Endothelial cell of umbilical vein (primary cell): Measurements from ENCODE around the gene C11orf21. TPM values are rescaled to one million over a fixed set of nuclear protein-coding genes. Genes with fewer than 3 reads are reported as not detected.

Experiments used
- BruUV-seq: library from RNA; stranded (reverse); fragments of 400-500 nt; replicated peaks from 2 replicates; lab custom pipeline; 2021; lab: Mats Ljungman, UMichigan
- CTCF ChIA-PET: fragments of 300-600, 350-600 bp; sonication (Branson Sonifier 250); formaldehyde crosslinking; loops from one replicate; lab custom pipeline; 2021; ENCODE audit warnings: antibody characterized with exemption, inconsistent platforms; lab: Charles Lee
- POLR2A ChIA-PET: fragments of 300-600, 350-600 bp; sonication (Branson Sonifier 250); formaldehyde crosslinking; loops from one replicate; lab custom pipeline; 2021; ENCODE audit warnings: antibody characterized with exemption, inconsistent platforms; lab: Charles Lee
- DNase-seq: peaks from one replicate; pipeline ENCODE4 v3.0.0-alpha.2; 2011; ENCODE audit warnings: low read depth, low spot score
- FAIRE-seq: peaks from 2 replicates; lab custom pipeline; 2011; peaks lifted over from hg19 to GRCh38; lab: Jason Lieb, UNC
- H2AFZ ChIP-seq: 2 replicates; pipeline ENCODE4 v1.6.0; 2012; ENCODE audit warnings: low read depth, low read length, control low read depth, inconsistent platforms
- H3K27ac ChIP-seq: 2 replicates; pipeline ENCODE4 v1.5.1; 2011; ENCODE audit warnings: low read depth, mild to moderate bottlenecking, control low read depth, low read length, moderate library complexity; ENCODE audit not compliant: insufficient read depth
- H3K27me3 ChIP-seq, 2 experiments: 2 replicates each; pipeline versions ENCODE4 v1.6.0 to v1.6.1; 2011; ENCODE audit warnings: low read length in 2 of 2, mixed read lengths in 1 of 2; ENCODE audit not compliant: control insufficient read depth in 2 of 2, insufficient read depth in 2 of 2
- H3K36me3 ChIP-seq, 2 experiments: 2 replicates in 1 of 2; 3 replicates in 1 of 2; pipeline ENCODE4 v1.5.1; 2011; ENCODE audit warnings: low read length in 2 of 2, mild to moderate bottlenecking in 1 of 2, moderate library complexity in 1 of 2; ENCODE audit not compliant: control insufficient read depth in 2 of 2, insufficient read depth in 2 of 2; ENCODE audit errors: extremely low read depth in 1 of 2
- H3K4me1 ChIP-seq: 3 replicates; pipeline ENCODE4 v1.5.1; 2011; ENCODE audit warnings: mild to moderate bottlenecking, low read length; ENCODE audit not compliant: control insufficient read depth, insufficient read depth; ENCODE audit errors: extremely low read depth
- H3K4me2 ChIP-seq: 2 replicates; pipeline ENCODE4 v1.6.1; 2011; ENCODE audit warnings: low read length, control low read depth, mixed read lengths; ENCODE audit not compliant: insufficient read depth
- H3K4me3 ChIP-seq, 3 experiments: fragments of 200-600 bp in 1 of 3; sonication (generic), shearing (Covaris generic) in 1 of 3; replicated peaks in 1 of 3; 2 replicates each; pipeline ENCODE4 v1.5.1; 2011 to 2016; ENCODE audit warnings: control low read depth in 3 of 3, low read length in 3 of 3, mild to moderate bottlenecking in 2 of 3, inconsistent platforms in 1 of 3, low read depth in 1 of 3, moderate library complexity in 1 of 3; ENCODE audit not compliant: insufficient read depth in 1 of 3
- H3K79me2 ChIP-seq: 2 replicates; pipeline ENCODE4 v1.6.0; 2012; ENCODE audit warnings: low read length, inconsistent platforms; ENCODE audit not compliant: control insufficient read depth, insufficient read depth
- H3K9ac ChIP-seq: replicated peaks from 2 replicates; pipeline ENCODE3; 2011; ENCODE audit warnings: low read length, control low read depth; ENCODE audit not compliant: insufficient read depth; ENCODE audit errors: extremely low read depth
- H3K9me1 ChIP-seq: replicated peaks from 3 replicates; pipeline ENCODE4 v1.6.0; 2011; ENCODE audit warnings: mild to moderate bottlenecking, low read length; ENCODE audit not compliant: control insufficient read depth, insufficient read depth; ENCODE audit errors: extremely low read depth
- H3K9me3 ChIP-seq: replicated peaks from 2 replicates; pipeline ENCODE4 v1.5.1; 2012; ENCODE audit warnings: low read length, inconsistent platforms; ENCODE audit not compliant: control insufficient read depth, insufficient read depth
- H4K20me1 ChIP-seq: replicated peaks from 2 replicates; pipeline ENCODE3; 2011; ENCODE audit warnings: mild to moderate bottlenecking, low read length; ENCODE audit not compliant: control insufficient read depth, insufficient read depth; ENCODE audit errors: extremely low read depth
- CTCF ChIP-seq, 2 donors: IDR thresholded peaks; 1 replicate in 1 of 2; 2 replicates in 1 of 2; pipeline ENCODE4 v1.5.1; 2011; ENCODE audit warnings: low read length in 2 of 2, mild to moderate bottlenecking in 2 of 2, moderate library complexity in 2 of 2, control low read depth in 1 of 2, inconsistent platforms in 1 of 2, low read depth in 1 of 2; ENCODE audit not compliant: insufficient read depth in 1 of 2; ENCODE audit errors: extremely low read depth in 1 of 2
- EZH2 ChIP-seq: IDR thresholded peaks from 2 replicates; pipeline ENCODE4 v1.6.1; 2012; ENCODE audit warnings: borderline replicate concordance, low read depth, mild to moderate bottlenecking, moderate library complexity, low read length, inconsistent platforms; ENCODE audit not compliant: severe bottlenecking
- FOS ChIP-seq: IDR thresholded peaks from 2 replicates; pipeline ENCODE4 v1.6.1; 2011; ENCODE audit warnings: mild to moderate bottlenecking, low read length, moderate library complexity, borderline replicate concordance; ENCODE audit not compliant: insufficient read depth
- GATA2 ChIP-seq: IDR thresholded peaks from 2 replicates; pipeline ENCODE4 v1.7.0; 2011; ENCODE audit warnings: low read depth, mild to moderate bottlenecking, moderate library complexity, mixed read lengths, low read length; ENCODE audit not compliant: insufficient read length, insufficient read depth
- JUN ChIP-seq: IDR thresholded peaks from 2 replicates; pipeline ENCODE4 v1.6.1; 2011; ENCODE audit warnings: borderline replicate concordance, low read depth; ENCODE audit not compliant: insufficient read length, insufficient read depth
- MAX ChIP-seq: IDR thresholded peaks from 2 replicates; pipeline ENCODE4 v1.6.1; 2011; ENCODE audit not compliant: insufficient read depth, insufficient read length
- MYC ChIP-seq: IDR thresholded peaks from one replicate; pipeline ENCODE4 v1.6.1; 2011; ENCODE audit warnings: mild to moderate bottlenecking, low read depth, low read length
- POLR2A ChIP-seq: IDR thresholded peaks from 2 replicates; pipeline ENCODE4 v1.6.1; 2012; ENCODE audit warnings: low read depth, mild to moderate bottlenecking, control low read depth, low read length
- POLR2AphosphoS5 ChIP-seq: IDR thresholded peaks from 2 replicates; pipeline ENCODE4 v1.6.1; 2012; ENCODE audit warnings: low read depth, mild to moderate bottlenecking, control low read depth, low read length, moderate library complexity; ENCODE audit not compliant: insufficient read depth
- dilution Hi-C: fragments of 300-500 bp; cut with MboI; formaldehyde crosslinking; loops from one replicate; pipeline ENCODE4 v1.15.0; 2019; ENCODE audit warnings: low sequenced_read_pairs; ENCODE audit not compliant: extremely low pct_ligation_motif_present
- intact Hi-C: fragments of 100-400 bp; cut with micrococcal nuclease; formaldehyde crosslinking; loops from one replicate; pipeline ENCODE4 v1.10.0; 2022
- polyA plus RNA-seq, 4 experiments: library from polyadenylated mRNA; depleted of rRNA in 3 of 4; stranded (reverse) in 3 of 4; unstranded in 1 of 4; fragments of >200 nt; gene quantifications; 2 replicates each; pipeline versions ENCODE4 v1.2.1 to v1.2.3, GENCODE V29; 2011 to 2012; ENCODE audit warnings: missing spikeins in 1 of 4
- total RNA-seq: library from RNA; stranded (reverse); gene quantifications from 2 replicates; pipeline ENCODE4 v1.2.3, GENCODE V29; 2021

The C11orf21 gene
- total and polyA plus RNA-seq, 2 donors (not counting 3 experiments of a cell fraction or from before 2014, with no cell fraction given) = not detected

GRCh38 chr11:2305788-2306451, 4.2 kb upstream of the C11orf21 start:
- dilution Hi-C loops (no loop called here), intact Hi-C loops (loop anchor here (1.0 to 10.0 kb wide), 5 partner anchors 94 to 579 kb away; partner anchors contain the start of genes CDKN1C and TSSC4)
- H3K4me1 ChIP-seq = peaks cover 7% of the 10 kb centered on the region
- FAIRE-seq = peak; percentile 40
- H3K9me3 ChIP-seq = no peaks in the 10 kb centered on the region
- peak overlapping the region; percentile 11 for H3K27ac ChIP-seq
- peak overlapping the region; percentile 92 for H2AFZ ChIP-seq
- POLR2A ChIA-PET = interaction anchor here (0.7 to 2.1 kb wide), 4 partner anchors 71 to 115 kb away, joined by 3 to 9 read pairs (median 6); partner anchors contain the start of gene CD81
- no peaks in the 10 kb centered on the region for H3K9me1 ChIP-seq
- no peaks in the 10 kb centered on the region for H3K27me3 ChIP-seq
- CTCF ChIA-PET = interaction anchor here (0.6 to 7.0 kb wide), 34 partner anchors 11 to 586 kb away, joined by 3 to 829 read pairs (median 4); partner anchors contain the start of genes CD81 and TSSC4
- peak overlapping the region; percentile 35 for H3K4me2 ChIP-seq
- no peak overlapping the region for H3K4me3 ChIP-seq
- no peaks in the 10 kb centered on the region for H3K36me3 ChIP-seq
- BruUV-seq = no TSS peak
- DNase-seq = peak; percentile 46
- H3K79me2 ChIP-seq = no peaks in the 10 kb centered on the region
- H3K9ac ChIP-seq = no peak overlapping the region
- H4K20me1 ChIP-seq = no peaks in the 10 kb centered on the region
- TF ChIP-seq FOS (no peak), JUN (no peak), EZH2 (no peak), CTCF (IDR thresholded peaks at IDR 0.05; ENCODE audit: extremely low read depth in 1 of 2, insufficient read depth in 1 of 2, low read depth in 1 of 2, low read length in 2 of 2) (no peak), MYC (no peak), GATA2 (no peak), POLR2AphosphoS5 (no peak), POLR2A (no peak), MAX (no peak)
